Sigmoid colon (tissue), 4 donors: ENCODE results near the gene CNOT11.

Source experiments
- POLR2A ChIP-seq, 2 donors: fragments of 450-650 bp; IDR thresholded peaks; one replicate each; pipeline ENCODE4 v1.6.1; 2016; ENCODE audit warnings: antibody characterized with exemption in 2 of 2, mild to moderate bottlenecking in 2 of 2, moderate library complexity in 2 of 2
- POLR2AphosphoS5 ChIP-seq, 4 donors: sonication (generic); formaldehyde crosslinking; IDR thresholded peaks; one replicate each; pipeline ENCODE4 v1.6.1; 2017; ENCODE audit warnings: antibody characterized with exemption in 4 of 4
- TF ChIP-seq, protein P1 (sequence below), 4 experiments: fragments of 450-650 bp in 3 of 4; fragments of 200-600 bp in 1 of 4; IDR thresholded peaks; one replicate each; pipeline ENCODE4 v1.5.1; 2016 to 2019; ENCODE audit warnings: antibody characterized with exemption in 4 of 4, mild to moderate bottlenecking in 3 of 4, moderate library complexity in 2 of 4

DNA sequence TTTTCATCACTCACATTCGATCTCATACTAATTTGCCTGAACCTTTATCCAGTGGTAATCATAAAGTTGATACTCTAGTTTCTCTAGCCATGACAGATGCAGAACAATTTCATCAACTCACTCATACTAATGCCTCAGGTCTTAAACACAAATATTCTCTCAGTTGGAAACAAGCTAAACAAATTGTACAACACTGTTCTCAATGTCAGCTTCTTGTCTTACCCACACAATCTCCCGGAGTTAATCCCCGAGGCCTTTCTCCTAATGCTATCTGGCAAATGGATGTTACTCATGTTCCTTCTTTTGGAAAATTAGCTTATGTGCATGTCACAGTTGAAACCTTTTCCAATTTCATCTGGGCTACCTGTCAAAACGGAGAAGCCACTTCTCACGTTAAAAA is 11.5 kb upstream of the CNOT11 start:
- TF ChIP-seq POLR2A (IDR thresholded peaks at IDR 0.05) = no peak
- TF ChIP-seq, protein P1, sequence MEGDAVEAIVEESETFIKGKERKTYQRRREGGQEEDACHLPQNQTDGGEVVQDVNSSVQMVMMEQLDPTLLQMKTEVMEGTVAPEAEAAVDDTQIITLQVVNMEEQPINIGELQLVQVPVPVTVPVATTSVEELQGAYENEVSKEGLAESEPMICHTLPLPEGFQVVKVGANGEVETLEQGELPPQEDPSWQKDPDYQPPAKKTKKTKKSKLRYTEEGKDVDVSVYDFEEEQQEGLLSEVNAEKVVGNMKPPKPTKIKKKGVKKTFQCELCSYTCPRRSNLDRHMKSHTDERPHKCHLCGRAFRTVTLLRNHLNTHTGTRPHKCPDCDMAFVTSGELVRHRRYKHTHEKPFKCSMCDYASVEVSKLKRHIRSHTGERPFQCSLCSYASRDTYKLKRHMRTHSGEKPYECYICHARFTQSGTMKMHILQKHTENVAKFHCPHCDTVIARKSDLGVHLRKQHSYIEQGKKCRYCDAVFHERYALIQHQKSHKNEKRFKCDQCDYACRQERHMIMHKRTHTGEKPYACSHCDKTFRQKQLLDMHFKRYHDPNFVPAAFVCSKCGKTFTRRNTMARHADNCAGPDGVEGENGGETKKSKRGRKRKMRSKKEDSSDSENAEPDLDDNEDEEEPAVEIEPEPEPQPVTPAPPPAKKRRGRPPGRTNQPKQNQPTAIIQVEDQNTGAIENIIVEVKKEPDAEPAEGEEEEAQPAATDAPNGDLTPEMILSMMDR (IDR thresholded peaks at IDR 0.05) = no peak
- TF ChIP-seq POLR2AphosphoS5 (IDR thresholded peaks at IDR 0.05) = no peak
